GM06990 (cell line): ENCODE data around the gene MYBPH.

Source experiments
- DNase-seq: peaks from one replicate; pipeline ENCODE4 v3.0.0-alpha.2; 2011; ENCODE audit not compliant: insufficient read length; ENCODE audit errors: extremely low read depth
- H3K27me3 ChIP-seq: replicated peaks from 2 replicates; pipeline ENCODE4 v1.6.0; 2011; ENCODE audit warnings: low read length; ENCODE audit not compliant: control insufficient read depth, insufficient read depth
- H3K36me3 ChIP-seq: 2 replicates; pipeline ENCODE4 v1.5.1; 2011; ENCODE audit warnings: low read length; ENCODE audit not compliant: control insufficient read depth, insufficient read depth
- H3K4me3 ChIP-seq: replicated peaks from 2 replicates; pipeline ENCODE4 v1.5.1; 2011; ENCODE audit warnings: low read depth, mild to moderate bottlenecking, control low read depth, low read length
- TF ChIP-seq, protein P1 (sequence below): IDR thresholded peaks from 2 replicates; pipeline ENCODE4 v1.5.1; 2011; ENCODE audit warnings: low read length, control low read depth, mild to moderate bottlenecking, inconsistent platforms; ENCODE audit not compliant: insufficient read depth, poor library complexity, severe bottlenecking

MYBPH gene

DNA sequence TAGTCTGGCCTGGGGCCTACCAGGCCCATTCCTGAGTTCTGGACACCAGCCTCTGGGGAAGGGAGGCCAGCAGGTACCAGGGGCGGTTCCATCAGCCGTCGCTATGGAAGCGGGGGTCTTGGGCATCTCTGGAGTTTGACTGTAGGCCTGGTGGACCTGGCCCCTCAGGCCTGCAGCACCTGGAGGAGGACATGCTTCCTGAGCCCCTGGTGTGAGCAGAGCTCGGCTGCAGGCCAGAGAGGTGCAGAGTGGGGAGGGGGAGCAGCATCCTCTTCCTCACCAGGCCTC is 7.8 kb downstream of the MYBPH start:
- no peak for DNase-seq
- Histone ChIP-seq H3K27me3 (no peaks in the 10 kb centered on the region; the same call in 1 of the 2 replicates), H3K4me3 (no peak overlapping the region), H3K36me3 (no peaks in the 10 kb centered on the region)
- TF ChIP-seq, protein P1, sequence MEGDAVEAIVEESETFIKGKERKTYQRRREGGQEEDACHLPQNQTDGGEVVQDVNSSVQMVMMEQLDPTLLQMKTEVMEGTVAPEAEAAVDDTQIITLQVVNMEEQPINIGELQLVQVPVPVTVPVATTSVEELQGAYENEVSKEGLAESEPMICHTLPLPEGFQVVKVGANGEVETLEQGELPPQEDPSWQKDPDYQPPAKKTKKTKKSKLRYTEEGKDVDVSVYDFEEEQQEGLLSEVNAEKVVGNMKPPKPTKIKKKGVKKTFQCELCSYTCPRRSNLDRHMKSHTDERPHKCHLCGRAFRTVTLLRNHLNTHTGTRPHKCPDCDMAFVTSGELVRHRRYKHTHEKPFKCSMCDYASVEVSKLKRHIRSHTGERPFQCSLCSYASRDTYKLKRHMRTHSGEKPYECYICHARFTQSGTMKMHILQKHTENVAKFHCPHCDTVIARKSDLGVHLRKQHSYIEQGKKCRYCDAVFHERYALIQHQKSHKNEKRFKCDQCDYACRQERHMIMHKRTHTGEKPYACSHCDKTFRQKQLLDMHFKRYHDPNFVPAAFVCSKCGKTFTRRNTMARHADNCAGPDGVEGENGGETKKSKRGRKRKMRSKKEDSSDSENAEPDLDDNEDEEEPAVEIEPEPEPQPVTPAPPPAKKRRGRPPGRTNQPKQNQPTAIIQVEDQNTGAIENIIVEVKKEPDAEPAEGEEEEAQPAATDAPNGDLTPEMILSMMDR = no peak

DNA sequence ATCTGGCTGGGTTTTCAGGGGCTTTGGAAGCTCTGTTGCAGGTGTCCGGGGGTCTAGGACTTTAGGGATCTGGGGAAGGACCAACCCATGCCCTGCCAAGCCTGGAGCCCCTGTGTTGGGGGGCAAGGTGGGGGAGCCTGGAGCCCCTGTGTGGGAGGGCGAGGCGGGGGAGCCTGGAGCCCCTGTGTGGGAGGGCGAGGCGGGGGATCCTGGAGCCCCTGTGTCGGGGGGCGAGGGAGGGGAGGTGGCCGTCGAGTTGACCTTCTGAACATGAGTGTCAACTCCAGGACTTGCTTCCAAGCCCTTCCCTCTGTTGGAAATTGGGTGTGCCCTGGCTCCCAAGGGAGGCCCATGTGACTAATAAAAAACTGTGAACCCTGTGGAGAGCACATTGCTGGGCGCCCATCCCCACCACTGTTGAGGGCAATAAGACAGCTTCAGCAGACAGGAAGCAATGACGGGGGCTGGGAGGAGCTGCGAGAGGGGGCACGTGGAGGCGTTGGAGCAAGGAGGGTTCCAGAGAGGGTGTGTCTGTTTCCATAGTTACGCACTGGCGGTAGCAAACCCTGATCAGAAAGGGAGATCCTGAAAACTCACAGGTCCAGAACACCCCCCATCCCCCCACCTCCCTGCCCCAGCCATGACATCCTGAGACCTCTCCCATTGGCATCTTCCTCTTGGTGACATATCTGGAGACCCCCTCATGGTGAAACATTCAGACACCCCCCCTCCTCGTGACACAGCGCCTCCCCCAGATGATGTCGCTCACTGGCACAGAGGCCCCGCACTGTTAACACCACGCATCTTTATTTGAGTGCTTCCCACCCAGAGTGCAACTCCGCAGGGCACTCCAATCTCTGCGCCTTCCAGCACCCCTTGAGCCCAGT is 8.4 kb downstream of the MYBPH start:
- no peak for DNase-seq
- Histone ChIP-seq H3K4me3 (no peak overlapping the region), H3K36me3 (no peaks in the 10 kb centered on the region), H3K27me3 (no peaks in the 10 kb centered on the region; the same call in 1 of the 2 replicates)
- TF ChIP-seq, protein P1 = no peak

DNA sequence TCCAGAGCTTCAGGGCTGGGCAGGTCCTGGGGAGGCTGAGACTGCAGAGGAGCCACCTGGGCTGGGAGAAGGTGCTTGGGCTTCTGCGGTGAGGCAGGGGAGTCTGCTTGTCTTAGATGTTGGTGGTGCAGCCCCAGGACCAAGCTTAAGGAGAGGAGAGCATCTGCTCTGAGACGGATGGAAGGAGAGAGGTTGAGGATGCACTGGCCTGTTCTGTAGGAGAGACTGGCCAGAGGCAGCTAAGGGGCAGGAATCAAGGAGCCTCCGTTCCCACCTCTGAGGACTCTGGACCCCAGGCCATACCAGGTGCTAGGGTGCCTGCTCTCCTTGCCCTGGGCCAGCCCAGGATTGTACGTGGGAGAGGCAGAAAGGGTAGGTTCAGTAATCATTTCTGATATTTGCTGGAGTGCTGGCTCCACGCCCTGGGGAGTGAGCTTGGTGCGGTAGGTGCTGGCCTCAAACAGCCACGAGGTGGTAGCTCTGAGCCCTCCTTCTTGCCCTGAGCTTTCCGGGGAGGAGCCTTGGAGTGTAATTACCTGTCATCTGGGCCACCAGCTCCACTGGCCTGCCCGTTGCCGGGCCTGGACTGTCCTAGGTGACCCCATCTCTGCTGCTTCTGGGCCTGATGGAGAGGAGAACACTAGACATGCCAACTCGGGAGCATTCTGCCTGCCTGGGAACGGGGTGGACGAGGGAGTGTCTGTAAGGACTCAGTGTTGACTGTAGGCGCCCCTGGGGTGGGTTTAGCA is 9.3 kb downstream of the MYBPH start:
- no peak overlapping the region for H3K4me3 ChIP-seq
- no peaks in the 10 kb centered on the region for H3K36me3 ChIP-seq
- no peak for DNase-seq
- TF ChIP-seq, protein P1 = peak; percentile 53
- H3K27me3 ChIP-seq = no peaks in the 10 kb centered on the region; the same call in 1 of the 2 replicates

GRCh38 chr1:203165800-203166161 is 9.8 kb downstream of the MYBPH start:
- Histone ChIP-seq H3K36me3 (no peaks in the 10 kb centered on the region), H3K4me3 (no peak overlapping the region), H3K27me3 (no peaks in the 10 kb centered on the region; the same call in 1 of the 2 replicates)
- no peak for DNase-seq
- TF ChIP-seq, protein P1 = no peak

DNA sequence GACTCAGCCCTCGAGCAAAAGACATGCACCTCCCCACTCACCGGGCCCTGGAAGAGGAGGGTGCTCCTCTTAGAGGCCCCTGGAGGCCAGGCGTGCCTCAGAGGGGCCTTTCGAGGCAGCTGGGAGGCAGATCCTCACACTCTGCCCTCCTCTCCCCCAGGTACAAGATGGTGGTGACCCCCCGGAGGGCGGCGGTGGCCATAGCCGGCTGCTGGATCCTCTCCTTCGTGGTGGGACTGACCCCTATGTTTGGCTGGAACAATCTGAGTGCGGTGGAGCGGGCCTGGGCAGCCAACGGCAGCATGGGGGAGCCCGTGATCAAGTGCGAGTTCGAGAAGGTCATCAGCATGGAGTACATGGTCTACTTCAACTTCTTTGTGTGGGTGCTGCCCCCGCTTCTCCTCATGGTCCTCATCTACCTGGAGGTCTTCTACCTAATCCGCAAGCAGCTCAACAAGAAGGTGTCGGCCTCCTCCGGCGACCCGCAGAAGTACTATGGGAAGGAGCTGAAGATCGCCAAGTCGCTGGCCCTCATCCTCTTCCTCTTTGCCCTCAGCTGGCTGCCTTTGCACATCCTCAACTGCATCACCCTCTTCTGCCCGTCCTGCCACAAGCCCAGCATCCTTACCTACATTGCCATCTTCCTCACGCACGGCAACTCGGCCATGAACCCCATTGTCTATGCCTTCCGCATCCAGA is 10.4 kb downstream of the MYBPH start:
- TF ChIP-seq, protein P1 = no peak
- Histone ChIP-seq H3K27me3 (no peaks in the 10 kb centered on the region; the same call in 1 of the 2 replicates), H3K36me3 (no peaks in the 10 kb centered on the region), H3K4me3 (no peak overlapping the region)
- DNase-seq = no peak
